HL-60 (cell line): ENCODE measurements around the gene ITIH4.

Experiments
- DNase-seq, 2 experiments: peaks; one replicate each; pipeline ENCODE4 v3.0.0-alpha.2; 2010 to 2020; ENCODE audit warnings: low read depth in 1 of 2, low spot score in 1 of 2
- H3K27ac ChIP-seq: fragments of 250-450 bp; sonication (Bioruptor Pico); replicated peaks from 2 replicates; pipeline ENCODE4 v1.5.1; 2020; ENCODE audit warnings: mild to moderate bottlenecking, moderate library complexity
- H3K27me3 ChIP-seq: fragments of 250-450 bp; sonication (Bioruptor Pico); 2 replicates; pipeline ENCODE4 v1.5.1; 2021; ENCODE audit warnings: mild to moderate bottlenecking, moderate library complexity; ENCODE audit not compliant: insufficient read depth, poor library complexity, severe bottlenecking
- H3K4me3 ChIP-seq: replicated peaks from 2 replicates; pipeline ENCODE4 v1.5.1; 2011; ENCODE audit warnings: mild to moderate bottlenecking, control low read depth, low read length; ENCODE audit not compliant: insufficient read depth
- GABPA ChIP-seq: IDR thresholded peaks from 2 replicates; pipeline ENCODE4 v1.6.1; 2012; ENCODE audit warnings: low read depth
- POLR2AphosphoS5 ChIP-seq: IDR thresholded peaks from 2 replicates; pipeline ENCODE4 v1.6.1; 2012; ENCODE audit warnings: low read depth
- SPI1 ChIP-seq: IDR thresholded peaks from 2 replicates; pipeline ENCODE4 v1.6.1; 2012; ENCODE audit warnings: low read depth, mild to moderate bottlenecking, borderline replicate concordance
- TF ChIP-seq, protein P1 (sequence below): IDR thresholded peaks from one replicate; pipeline ENCODE4 v1.5.1; 2011; ENCODE audit warnings: low read length, control low read depth, inconsistent platforms; ENCODE audit not compliant: insufficient read depth
- TF ChIP-seq, protein P2 (sequence below): IDR thresholded peaks from 2 replicates; pipeline ENCODE4 v1.6.1; 2012; ENCODE audit warnings: low read depth; ENCODE audit not compliant: insufficient replicate concordance

Gene ITIH4

GRCh38 chr3:52782412-52783210 lies 47.9 kb downstream of the ITIH4 start:
- TF ChIP-seq POLR2AphosphoS5 (no peak), GABPA (no peak), SPI1 (no peak)
- TF ChIP-seq, protein P1, sequence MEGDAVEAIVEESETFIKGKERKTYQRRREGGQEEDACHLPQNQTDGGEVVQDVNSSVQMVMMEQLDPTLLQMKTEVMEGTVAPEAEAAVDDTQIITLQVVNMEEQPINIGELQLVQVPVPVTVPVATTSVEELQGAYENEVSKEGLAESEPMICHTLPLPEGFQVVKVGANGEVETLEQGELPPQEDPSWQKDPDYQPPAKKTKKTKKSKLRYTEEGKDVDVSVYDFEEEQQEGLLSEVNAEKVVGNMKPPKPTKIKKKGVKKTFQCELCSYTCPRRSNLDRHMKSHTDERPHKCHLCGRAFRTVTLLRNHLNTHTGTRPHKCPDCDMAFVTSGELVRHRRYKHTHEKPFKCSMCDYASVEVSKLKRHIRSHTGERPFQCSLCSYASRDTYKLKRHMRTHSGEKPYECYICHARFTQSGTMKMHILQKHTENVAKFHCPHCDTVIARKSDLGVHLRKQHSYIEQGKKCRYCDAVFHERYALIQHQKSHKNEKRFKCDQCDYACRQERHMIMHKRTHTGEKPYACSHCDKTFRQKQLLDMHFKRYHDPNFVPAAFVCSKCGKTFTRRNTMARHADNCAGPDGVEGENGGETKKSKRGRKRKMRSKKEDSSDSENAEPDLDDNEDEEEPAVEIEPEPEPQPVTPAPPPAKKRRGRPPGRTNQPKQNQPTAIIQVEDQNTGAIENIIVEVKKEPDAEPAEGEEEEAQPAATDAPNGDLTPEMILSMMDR: no peak
- TF ChIP-seq, protein P2, sequence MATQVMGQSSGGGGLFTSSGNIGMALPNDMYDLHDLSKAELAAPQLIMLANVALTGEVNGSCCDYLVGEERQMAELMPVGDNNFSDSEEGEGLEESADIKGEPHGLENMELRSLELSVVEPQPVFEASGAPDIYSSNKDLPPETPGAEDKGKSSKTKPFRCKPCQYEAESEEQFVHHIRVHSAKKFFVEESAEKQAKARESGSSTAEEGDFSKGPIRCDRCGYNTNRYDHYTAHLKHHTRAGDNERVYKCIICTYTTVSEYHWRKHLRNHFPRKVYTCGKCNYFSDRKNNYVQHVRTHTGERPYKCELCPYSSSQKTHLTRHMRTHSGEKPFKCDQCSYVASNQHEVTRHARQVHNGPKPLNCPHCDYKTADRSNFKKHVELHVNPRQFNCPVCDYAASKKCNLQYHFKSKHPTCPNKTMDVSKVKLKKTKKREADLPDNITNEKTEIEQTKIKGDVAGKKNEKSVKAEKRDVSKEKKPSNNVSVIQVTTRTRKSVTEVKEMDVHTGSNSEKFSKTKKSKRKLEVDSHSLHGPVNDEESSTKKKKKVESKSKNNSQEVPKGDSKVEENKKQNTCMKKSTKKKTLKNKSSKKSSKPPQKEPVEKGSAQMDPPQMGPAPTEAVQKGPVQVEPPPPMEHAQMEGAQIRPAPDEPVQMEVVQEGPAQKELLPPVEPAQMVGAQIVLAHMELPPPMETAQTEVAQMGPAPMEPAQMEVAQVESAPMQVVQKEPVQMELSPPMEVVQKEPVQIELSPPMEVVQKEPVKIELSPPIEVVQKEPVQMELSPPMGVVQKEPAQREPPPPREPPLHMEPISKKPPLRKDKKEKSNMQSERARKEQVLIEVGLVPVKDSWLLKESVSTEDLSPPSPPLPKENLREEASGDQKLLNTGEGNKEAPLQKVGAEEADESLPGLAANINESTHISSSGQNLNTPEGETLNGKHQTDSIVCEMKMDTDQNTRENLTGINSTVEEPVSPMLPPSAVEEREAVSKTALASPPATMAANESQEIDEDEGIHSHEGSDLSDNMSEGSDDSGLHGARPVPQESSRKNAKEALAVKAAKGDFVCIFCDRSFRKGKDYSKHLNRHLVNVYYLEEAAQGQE: no peak
- Histone ChIP-seq H3K4me3 (no peak overlapping the region), H3K27me3 (no peaks in the 10 kb centered on the region), H3K27ac (no peak overlapping the region)
- no peak for DNase-seq

- TF ChIP-seq POLR2AphosphoS5 (no peak), GABPA (no peak), SPI1 (no peak)
- TF ChIP-seq, protein P1: no peak
- TF ChIP-seq, protein P2: no peak
- H3K27ac ChIP-seq: no peak overlapping the region
- H3K27me3 ChIP-seq: no peaks in the 10 kb centered on the region
- DNase-seq: peak in 1 of 2 experiments; percentile 14
- no peak overlapping the region for H3K4me3 ChIP-seq
Observed at GRCh38 chr3:52781741-52782140, 48.7 kb downstream of the ITIH4 start.

- TF ChIP-seq GABPA (no peak), SPI1 (no peak), POLR2AphosphoS5 (no peak)
- TF ChIP-seq, protein P1: no peak
- TF ChIP-seq, protein P2: no peak
- no peaks in the 10 kb centered on the region for H3K27me3 ChIP-seq
- DNase-seq: no peak
- H3K27ac ChIP-seq: peak overlapping the region; percentile 48
- H3K4me3 ChIP-seq: no peak overlapping the region
Observed at GRCh38 chr3:52779837-52780585, 50.5 kb downstream of the ITIH4 start.
